Gastroesophageal sphincter (tissue), 4 donors: ENCODE measurements around the gene ADAM8. TPM values are rescaled to one million over a fixed set of nuclear protein-coding genes. Genes with fewer than 3 reads are reported as not detected.

Source experiments
- ATAC-seq: fragments of 150-250 bp; one replicate; pipeline ENCODE4 v1.9.1; 2016; ENCODE audit warnings: mild to moderate bottlenecking, moderate library complexity
- H3K27ac ChIP-seq, 4 donors: fragments of 200-600 bp; sonication (generic) in 3 of 4; 1 replicate in 3 of 4; 2 replicates in 1 of 4; pipeline ENCODE4 v1.5.1; 2016 to 2019
- H3K27me3 ChIP-seq: fragments of 200-600 bp; sonication (generic); one replicate; pipeline ENCODE4 v1.5.1; 2019
- H3K36me3 ChIP-seq, 2 donors: fragments of 200-600 bp; sonication (generic); one replicate each; pipeline ENCODE4 v1.5.1; 2019; ENCODE audit warnings: control low read depth in 1 of 2
- H3K4me1 ChIP-seq, 3 donors: fragments of 200-600 bp; sonication (generic); 1 replicate in 2 of 3; 2 replicates in 1 of 3; pipeline ENCODE4 v1.5.1; 2016 to 2019; ENCODE audit warnings: control low read depth in 2 of 3
- H3K4me3 ChIP-seq, 2 donors: fragments of 200-600 bp; sonication (generic); one replicate each; pipeline ENCODE4 v1.5.1; 2019; ENCODE audit warnings: mild to moderate bottlenecking in 1 of 2, moderate library complexity in 1 of 2
- H3K9me3 ChIP-seq, 3 donors: fragments of 200-600 bp; sonication (generic); one replicate each; pipeline ENCODE4 v1.5.1; 2017 to 2019; ENCODE audit warnings: control low read depth in 2 of 3
- CTCF ChIP-seq, 4 experiments: fragments of 200-600 bp in 2 of 4; fragments of 450-650 bp in 2 of 4; sonication (generic) in 1 of 4; IDR thresholded peaks; one replicate each; pipeline ENCODE4 v1.5.1; 2017 to 2019; ENCODE audit warnings: antibody characterized with exemption in 4 of 4, mild to moderate bottlenecking in 2 of 4, moderate library complexity in 2 of 4
- EP300 ChIP-seq: sonication (generic); formaldehyde crosslinking; IDR thresholded peaks from one replicate; pipeline ENCODE4 v1.6.1; 2017; ENCODE audit warnings: antibody characterized with exemption, mild to moderate bottlenecking
- POLR2A ChIP-seq, 2 donors: fragments of 450-650 bp; IDR thresholded peaks; one replicate each; pipeline ENCODE4 v1.6.1; 2017; ENCODE audit warnings: antibody characterized with exemption in 2 of 2, mild to moderate bottlenecking in 2 of 2, moderate library complexity in 1 of 2
- POLR2AphosphoS5 ChIP-seq: sonication (generic); formaldehyde crosslinking; IDR thresholded peaks from one replicate; pipeline ENCODE4 v1.6.1; 2017; ENCODE audit warnings: antibody characterized with exemption
- WGBS, 2 donors: methylation state at CpG; one replicate each; pipeline ENCODE4 v1.1.5; 2018; ENCODE audit warnings: low coverage in 1 of 2; 5-methylcytosine and 5-hydroxymethylcytosine counted together
- total RNA-seq, 4 donors: library from RNA; depleted of rRNA; stranded (reverse); fragments of >200 nt; gene quantifications; one replicate each; pipeline ENCODE4 v1.1.0, GENCODE V29; 2016

The ADAM8 gene
- total RNA-seq, 4 donors from 2014 or later: 2.0 to 6.6 (median 3.3) TPM

GRCh38 chr10:133274751-133275683 is 1.7 kb downstream of the ADAM8 start:
- no CpG with 5 or more reads among the region's 26 CpGs for WGBS, 2 donors
- H3K9me3 ChIP-seq: no peaks in the 10 kb centered on the region
- no peak overlapping the region for H3K4me3 ChIP-seq
- TF ChIP-seq EP300 (no peak), POLR2AphosphoS5 (no peak), POLR2A (IDR thresholded peaks at IDR 0.05) (no peak), CTCF (IDR thresholded peaks at IDR 0.05) (no peak)
- H3K27ac ChIP-seq: no peak overlapping the region
- peaks cover 34% of the 10 kb centered on the region for H3K27me3 ChIP-seq
- H3K4me1 ChIP-seq: peaks cover 0 to 26% (median 6%) of the 10 kb centered on the region in 3 donors
- no peak for ATAC-seq
- H3K36me3 ChIP-seq: peaks cover 0 to 41% of the 10 kb centered on the region in 2 donors

GRCh38 chr10:133273534-133274143 is 3.0 kb downstream of the ADAM8 start:
- H3K4me3 ChIP-seq: no peak overlapping the region
- no peaks in the 10 kb centered on the region for H3K9me3 ChIP-seq
- no peak for TF ChIP-seq POLR2A (IDR thresholded peaks at IDR 0.05)
- no peak for TF ChIP-seq CTCF (IDR thresholded peaks at IDR 0.05)
- ATAC-seq: no peak
- peaks cover 0 to 26% (median 6%) of the 10 kb centered on the region in 3 donors for H3K4me1 ChIP-seq
- WGBS, 2 donors: no CpG with 5 or more reads among the region's 28 CpGs
- peaks cover 0 to 41% of the 10 kb centered on the region in 2 donors for H3K36me3 ChIP-seq
- no peak overlapping the region for H3K27ac ChIP-seq
- peaks cover 34% of the 10 kb centered on the region for H3K27me3 ChIP-seq

- Histone ChIP-seq H3K27me3 (peaks cover 34% of the 10 kb centered on the region), H3K27ac (no peak overlapping the region), H3K9me3 (no peaks in the 10 kb centered on the region), H3K4me1 (peaks cover 0 to 26% (median 6%) of the 10 kb centered on the region in 3 donors), H3K36me3 (peaks cover 0 to 38% of the 10 kb centered on the region in 2 donors), H3K4me3 (no peak overlapping the region)
- no peak for TF ChIP-seq POLR2A (IDR thresholded peaks at IDR 0.05)
- no peak for TF ChIP-seq EP300
- no peak for TF ChIP-seq POLR2AphosphoS5
- TF ChIP-seq CTCF (IDR thresholded peaks at IDR 0.05): no peak
- no peak for ATAC-seq
- WGBS, 2 donors: no CpG with 5 or more reads among the region's 25 CpGs
Measured at GRCh38 chr10:133272964-133273420, 3.7 kb downstream of the ADAM8 start.

GRCh38 chr10:133272301-133272963 is 4.2 kb downstream of the ADAM8 start:
- no peak overlapping the region for H3K27ac ChIP-seq
- H3K9me3 ChIP-seq: no peaks in the 10 kb centered on the region
- H3K36me3 ChIP-seq: peaks cover 0 to 37% of the 10 kb centered on the region in 2 donors
- H3K27me3 ChIP-seq: peaks cover 30% of the 10 kb centered on the region
- no peak for TF ChIP-seq POLR2A (IDR thresholded peaks at IDR 0.05)
- no peak for TF ChIP-seq CTCF (IDR thresholded peaks at IDR 0.05)
- TF ChIP-seq EP300: no peak
- no peak for TF ChIP-seq POLR2AphosphoS5
- H3K4me3 ChIP-seq: no peak overlapping the region
- H3K4me1 ChIP-seq: peaks cover 0 to 20% (median 6%) of the 10 kb centered on the region in 3 donors
- WGBS, 2 donors: 81% methylated on average over 6 of the region's 29 CpGs; no CpG with 5 or more reads in 1 of the 2 donors
- ATAC-seq: no peak
